Measurements from ENCODE around the gene SYTL3. TPM values are rescaled to one million over a fixed set of nuclear protein-coding genes. Genes with fewer than 3 reads are reported as not detected.

The SYTL3 gene
- total and polyA plus RNA-seq, 9 of the 15 experiments (the other 6 are each of a cell fraction or from before 2014, with no cell fraction given): 0.04 to 0.46 (median 0.17) TPM; not detected in 1

- Histone ChIP-seq H3K27ac (ENCODE audit: extremely low read depth, low read depth, low read length) (no peak overlapping the region), H3K4me1 (replicated peaks in 1 of 2; ENCODE audit: control insufficient read depth in 2 of 2, insufficient read depth in 2 of 2, low read length in 2 of 2) (peaks cover 11 to 17% of the 10 kb centered on the region in 2 experiments), H3K9me1 (ENCODE audit: control insufficient read depth, insufficient read depth, low read length) (no peaks in the 10 kb centered on the region), H2AFZ (ENCODE audit: low read depth, low read length) (no peak overlapping the region), H3K9ac (ENCODE audit: insufficient read depth in 1 of 2, low read depth in 2 of 2, low read length in 2 of 2) (no peak overlapping the region), H3K4me2 (ENCODE audit: insufficient read depth, low read length) (no peak overlapping the region), H3K27me3 (ENCODE audit: control insufficient read depth in 2 of 2, insufficient read depth in 2 of 2, low read length in 2 of 2) (no peaks in the 10 kb centered on the region), H3K4me3 (no peak overlapping the region), H3K9me3 (replicated peaks; ENCODE audit: control insufficient read depth, insufficient read depth, low read depth, low read length) (no peaks in the 10 kb centered on the region), H3K79me2 (ENCODE audit: control insufficient read depth, insufficient read depth, low read length) (0 out of 3 replicates have a peak, but pooled peaks cover under 1% of the 10 kb centered on the region), H4K20me1 (replicated peaks; ENCODE audit: control insufficient read depth, insufficient read depth, low read length) (peaks cover 18% of the 10 kb centered on the region), H3K36me3 (ENCODE audit: control insufficient read depth, insufficient read depth, low read length) (peaks cover 76% of the 10 kb centered on the region)
- in situ Hi-C loops (cut with MboI): no loop called here
- no peak for TF ChIP-seq RERE (CRISPR knock-in tag; IDR thresholded peaks at IDR 0.05; ENCODE audit: borderline replicate concordance)
- no peak for TF ChIP-seq KDM1A (IDR thresholded peaks at IDR 0.05)
- no peak for TF ChIP-seq ZNF57 (CRISPR knock-in tag; IDR thresholded peaks at IDR 0.05)
- no peak for TF ChIP-seq RAD51 (IDR thresholded peaks at IDR 0.05; ENCODE audit: borderline replicate concordance, low read depth)
- no peak for TF ChIP-seq EP300 (IDR thresholded peaks at IDR 0.05; ENCODE audit: low read length)
- no peak for TF ChIP-seq TEAD4 (IDR thresholded peaks at IDR 0.05; ENCODE audit: low read length)
- no peak for TF ChIP-seq TEAD4 (CRISPR knock-in tag; IDR thresholded peaks at IDR 0.05; ENCODE audit: borderline replicate concordance)
- TF ChIP-seq ELF2 (CRISPR knock-in tag; IDR thresholded peaks at IDR 0.05): no peak
- no peak for TF ChIP-seq CBX1 (IDR thresholded peaks at IDR 0.05; ENCODE audit: low read depth)
- TF ChIP-seq NFIX (CRISPR knock-in tag; IDR thresholded peaks at IDR 0.05; ENCODE audit: low read depth): no peak
- TF ChIP-seq SIX5 (IDR thresholded peaks at IDR 0.05; ENCODE audit: borderline replicate concordance in 1 of 2, insufficient read depth in 1 of 2, low read depth in 1 of 2, low read length in 2 of 2): no peak
- no peak for TF ChIP-seq MCM2 (IDR thresholded peaks at IDR 0.05; ENCODE audit: low read depth)
- no peak for TF ChIP-seq CREBBP (IDR thresholded peaks at IDR 0.05; ENCODE audit: low read depth, low read length)
- TF ChIP-seq CREM (IDR thresholded peaks at IDR 0.05; ENCODE audit: low read depth): no peak
- ChIA-PET CTCF (ENCODE audit: low intra/inter-chr PET ratio) (no interaction called here), POLR2A (no interaction called here)
- intact Hi-C loops (cut with micrococcal nuclease): no loop called here
- no peak for FAIRE-seq
- no peak for DNase-seq (ENCODE audit: extremely low read depth in 1 of 4, low spot score in 3 of 4)
- WGBS (ENCODE audit: insufficient coverage, low coverage, missing lambda C conversion rate): 74% methylated on average over 6 of the region's 6 CpGs
- TSS peak; percentile 5 for BruUV-seq (replicated peaks)
- no peak for ATAC-seq
These were observed 15.0 kb upstream of the SYTL3 start for GRCh38 chr6:158634695-158635426.

Measured in K562 (cell line).